HG02884 (cell line): ENCODE data around the gene STUB1.

Experiments used
- ATAC-seq: cut with Tn5 transposase; IDR thresholded peaks from one replicate; pipeline ENCODE4 v1.9.1; 2021; ENCODE audit warnings: mild to moderate bottlenecking, moderate library complexity; ENCODE audit not compliant: unreplicated experiment

Gene STUB1

GRCh38 chr16:679814-680624, at the start of gene STUB1:
TSS of gene STUB1 (plus strand) at chr16:680410. CDS start at chr16:680526, 116 bp downstream.
- peak; percentile 37 for ATAC-seq

DNA sequence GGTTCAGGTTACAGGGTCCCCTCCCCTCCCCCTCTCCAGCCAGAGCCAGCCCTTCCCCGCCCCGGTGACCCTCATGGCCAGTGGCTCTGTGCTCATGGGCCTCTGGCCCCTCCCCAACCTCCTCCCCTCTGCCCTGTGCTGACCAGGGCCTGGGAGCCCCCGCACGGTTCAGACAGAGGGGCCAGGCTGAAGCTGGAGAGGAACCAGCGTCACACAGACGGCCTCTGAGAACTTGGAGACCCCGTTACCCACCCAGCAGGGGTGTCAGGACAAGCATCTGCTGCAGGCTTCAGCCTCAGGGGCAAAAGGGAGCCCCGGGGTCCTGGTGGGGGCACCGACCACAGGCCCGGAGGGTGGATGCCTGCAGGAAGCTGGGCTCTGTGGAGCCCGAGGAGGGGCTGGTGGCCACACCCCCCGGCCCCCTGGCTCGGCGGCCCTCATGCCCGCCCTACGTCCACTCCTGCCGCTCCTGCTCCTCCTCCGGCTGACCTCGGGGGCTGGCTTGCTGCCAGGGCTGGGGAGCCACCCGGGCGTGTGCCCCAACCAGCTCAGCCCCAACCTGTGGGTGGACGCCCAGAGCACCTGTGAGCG, 49.3 kb upstream of the STUB1 start, which contains the start of gene WFIKKN1:
TSS of gene WFIKKN1 (plus strand) at position 171 of the 591 bp plus-strand sequence. CDS start at position 440, 269 bp downstream.
- ATAC-seq = no peak

DNA sequence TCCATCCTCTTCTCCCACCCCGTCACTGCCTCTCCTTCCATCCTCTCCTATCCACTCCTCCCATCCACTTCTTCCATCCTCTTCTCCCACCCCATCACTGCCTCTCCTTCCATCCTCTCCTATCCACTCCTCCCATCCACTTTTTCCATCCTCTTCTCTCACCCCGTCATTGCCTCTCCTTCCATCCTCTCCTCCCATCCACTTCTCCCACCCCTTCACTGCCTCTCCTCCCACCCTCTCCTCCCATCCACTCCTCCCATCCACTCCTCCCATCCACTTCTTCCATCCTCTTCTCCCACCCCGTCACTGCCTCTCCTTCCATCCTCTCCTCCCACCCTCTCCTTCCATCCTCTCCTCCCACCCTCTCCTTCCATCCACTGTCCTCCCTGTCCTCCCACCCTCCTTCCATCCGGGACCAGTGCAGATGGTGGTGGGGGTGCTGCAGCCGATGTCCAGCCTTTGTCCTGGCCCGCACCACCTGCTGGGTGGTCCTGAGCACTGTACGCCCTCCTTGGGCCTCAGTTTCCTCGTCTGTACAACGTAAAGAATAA, 48.3 kb upstream of the STUB1 start:
- ATAC-seq = no peak

GRCh38 chr16:632486-633335, 47.5 kb upstream of the STUB1 start:
- no peak for ATAC-seq

GRCh38 chr16:633336-634050, 46.7 kb upstream of the STUB1 start:
- no peak for ATAC-seq

DNA sequence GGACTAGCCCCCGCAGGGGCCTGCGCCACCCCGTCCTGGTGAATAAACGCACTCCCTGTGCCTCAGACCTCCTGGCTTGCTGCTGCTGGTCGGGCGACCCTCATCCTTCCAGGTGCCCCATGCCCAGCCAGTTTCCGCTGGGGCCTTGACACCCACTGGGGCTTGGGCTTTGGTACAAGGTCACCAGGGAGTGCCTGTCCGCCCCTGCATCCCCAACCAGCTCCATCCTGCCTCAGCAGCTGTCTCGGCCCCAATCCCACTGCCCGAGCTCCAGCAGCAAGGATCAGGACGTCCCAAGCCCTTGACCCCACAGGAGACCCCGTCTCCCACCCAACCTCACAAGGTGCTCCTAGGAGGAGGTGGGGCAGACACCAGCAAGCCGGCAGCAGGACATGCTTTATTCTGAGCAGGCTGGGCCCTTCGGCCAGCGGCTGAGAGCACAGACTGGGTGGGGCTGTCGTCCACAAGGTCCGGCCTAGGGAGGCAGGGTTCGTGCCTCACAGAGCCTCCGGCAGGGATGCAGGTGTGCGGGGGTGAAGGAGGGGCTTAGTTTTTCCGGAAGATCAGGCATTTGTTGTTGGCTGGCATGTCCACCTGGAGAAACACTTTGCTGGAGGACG, 46.0 kb upstream of the STUB1 start:
- ATAC-seq = no peak

- ATAC-seq = no peak
Measured at GRCh38 chr16:634996-635395, 45.2 kb upstream of the STUB1 start.

GRCh38 chr16:635573-636205, 44.5 kb upstream of the STUB1 start:
- peak; percentile 3 for ATAC-seq

DNA sequence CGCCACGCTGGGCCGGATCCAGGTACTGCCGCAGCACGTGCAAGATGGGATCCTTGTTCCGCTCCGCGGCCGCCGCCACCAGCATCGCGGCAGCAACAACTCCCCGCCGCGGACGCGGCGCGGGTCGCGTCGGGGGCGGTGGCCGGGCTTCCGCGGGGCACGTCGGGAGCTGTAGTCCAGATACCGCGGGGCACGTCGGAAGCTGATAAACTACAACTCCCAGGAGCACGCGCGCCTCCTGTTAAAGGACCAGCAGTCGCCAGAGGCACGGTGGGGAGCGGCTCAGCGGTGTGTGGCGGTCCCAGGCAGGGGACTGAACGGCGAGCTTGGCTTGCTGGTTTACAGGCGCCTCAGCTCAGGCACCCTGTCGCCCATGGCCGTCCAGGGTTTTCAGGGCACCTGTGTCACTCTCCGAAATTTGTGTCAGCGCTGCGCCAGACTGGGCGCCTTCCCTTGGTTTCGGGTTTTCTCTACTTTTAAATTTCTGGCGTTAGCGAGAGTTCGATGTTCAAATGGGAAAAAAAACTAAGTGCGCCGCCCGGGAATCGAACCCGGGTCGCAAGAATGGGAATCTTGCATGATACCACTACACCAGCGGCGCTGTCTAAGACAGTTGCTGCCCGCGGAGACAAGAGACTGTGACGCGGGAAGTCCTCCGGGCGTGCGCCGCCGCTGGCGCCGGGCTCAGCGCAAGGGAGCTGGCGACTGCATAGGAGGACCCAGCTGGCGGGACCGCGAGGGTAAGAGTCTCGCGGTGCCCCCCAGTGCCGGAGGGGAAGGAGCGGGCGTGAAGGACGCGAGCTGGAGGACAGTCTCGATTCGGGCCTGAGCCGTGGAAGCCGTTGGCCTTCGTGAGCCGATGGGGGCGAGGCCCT, 43.8 kb upstream of the STUB1 start, which contains the start of gene METTL26:
TSS of gene METTL26 (minus strand) at position 100 of the 875 bp plus-strand sequence. CDS start at position 85, 15 bp downstream.
- ATAC-seq = peak; percentile 56

- ATAC-seq = no peak
Measured at GRCh38 chr16:637081-638018, 42.9 kb upstream of the STUB1 start.

DNA sequence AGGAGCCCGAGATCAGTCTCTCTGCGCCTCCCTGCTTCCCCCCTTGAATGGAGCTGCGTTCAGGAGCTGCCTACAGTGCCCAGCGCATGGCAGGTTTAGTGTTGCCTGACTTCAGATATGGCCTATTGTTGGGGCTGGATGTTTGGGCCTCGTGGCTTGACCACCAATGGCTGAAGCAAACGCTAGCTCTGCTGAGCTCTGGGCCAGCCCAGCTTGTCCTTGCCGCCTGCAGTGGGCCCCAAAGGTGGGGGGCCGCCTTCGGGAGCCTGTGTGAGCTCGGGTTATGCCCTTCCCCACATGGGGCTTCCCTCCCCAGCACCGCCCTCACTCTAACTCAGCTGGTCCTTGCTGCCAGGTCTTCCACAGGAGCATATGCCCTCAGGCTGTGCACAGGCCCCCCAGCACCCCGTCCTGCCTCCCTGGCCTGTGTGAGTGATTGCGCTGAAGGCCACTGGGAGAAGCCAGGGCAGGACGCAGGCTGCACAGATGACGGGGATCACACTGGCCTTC, 42.1 kb upstream of the STUB1 start:
- ATAC-seq = no peak

DNA sequence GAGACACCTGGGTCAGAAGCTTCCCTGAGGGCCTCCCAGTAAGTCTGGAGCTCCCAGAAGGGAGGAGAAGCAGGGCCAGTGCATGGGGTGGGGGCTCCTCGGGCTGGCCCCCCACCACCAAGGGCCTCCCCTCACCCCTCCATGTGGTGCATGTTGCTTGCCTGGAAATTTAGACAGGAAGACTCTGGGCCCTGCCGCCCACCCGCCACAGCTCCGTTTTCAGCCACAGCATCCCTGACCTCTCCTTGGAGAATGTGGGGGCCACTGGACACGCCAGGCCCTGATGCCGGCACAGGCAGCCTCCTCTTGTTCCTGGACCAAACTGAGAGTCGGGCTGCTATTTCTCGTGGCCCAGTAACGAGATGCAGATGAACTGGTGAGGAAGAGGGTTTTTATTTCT, 41.4 kb upstream of the STUB1 start:
- no peak for ATAC-seq

DNA sequence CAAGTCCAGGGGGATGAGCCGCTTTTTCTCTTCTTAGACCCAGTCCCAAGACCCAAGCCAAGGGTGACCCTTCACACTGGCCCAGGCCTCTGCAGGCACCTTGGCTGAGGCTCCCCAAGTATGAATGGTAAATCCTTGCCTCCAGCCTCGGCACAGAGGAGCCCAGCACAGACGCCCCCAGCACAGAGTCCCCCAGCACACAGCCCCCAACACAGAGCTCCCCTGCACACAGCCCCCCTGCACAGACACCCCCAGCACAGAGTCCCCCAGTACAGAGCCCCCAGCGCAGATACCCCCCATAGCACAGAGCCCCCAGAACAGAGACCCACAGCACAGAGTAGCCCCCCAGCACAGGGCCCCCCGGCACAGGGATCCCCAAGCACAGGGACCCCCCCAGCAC, 39.6 kb upstream of the STUB1 start:
- ATAC-seq = no peak

DNA sequence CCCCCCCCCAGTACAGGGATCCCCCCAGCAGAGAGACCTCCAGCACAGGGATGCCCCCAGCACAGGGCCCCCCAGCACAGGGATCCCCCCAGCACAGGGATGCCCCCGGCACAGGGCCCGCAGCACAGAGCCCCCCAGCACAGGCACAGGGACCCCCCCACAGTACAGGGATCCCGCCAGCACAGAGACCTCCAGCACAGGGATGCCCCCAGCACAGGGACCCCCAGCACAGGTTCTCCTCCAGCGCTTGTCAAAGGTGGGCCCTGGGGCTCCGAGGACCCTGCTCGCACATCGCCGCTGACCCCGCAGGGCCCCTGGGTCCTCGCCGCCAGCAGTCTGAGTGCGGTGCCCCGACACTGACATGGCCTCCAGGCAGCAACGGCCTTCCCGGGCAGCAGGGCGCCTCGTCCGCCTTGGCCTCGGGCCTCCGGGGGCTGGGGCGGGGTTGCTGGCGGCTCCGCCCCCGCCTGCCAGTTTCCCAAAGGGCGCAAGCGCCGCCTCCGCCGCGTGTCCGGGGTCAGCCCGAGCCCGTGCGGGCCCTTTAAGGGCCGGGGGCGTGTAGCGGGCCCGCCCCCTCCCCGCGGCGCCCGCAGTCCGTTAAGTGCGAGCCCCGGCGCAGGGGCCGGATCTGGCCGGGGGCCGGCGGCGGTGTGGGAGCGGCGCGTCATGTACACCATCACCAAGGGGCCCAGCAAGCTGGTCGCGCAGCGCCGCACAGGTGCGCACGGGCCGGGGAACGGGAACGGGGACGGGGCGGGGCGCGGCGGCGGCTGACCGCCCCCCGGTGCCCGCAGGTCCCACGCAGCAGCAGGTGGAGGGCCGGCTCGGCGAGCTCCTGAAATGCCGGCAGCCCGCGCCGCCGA, 38.7 kb upstream of the STUB1 start, which contains the start of gene MCRIP2:
TSS of gene MCRIP2 (plus strand) at position 503 of the 863 bp plus-strand sequence. CDS start at position 667, 164 bp downstream.
- ATAC-seq = peak; percentile 48

DNA sequence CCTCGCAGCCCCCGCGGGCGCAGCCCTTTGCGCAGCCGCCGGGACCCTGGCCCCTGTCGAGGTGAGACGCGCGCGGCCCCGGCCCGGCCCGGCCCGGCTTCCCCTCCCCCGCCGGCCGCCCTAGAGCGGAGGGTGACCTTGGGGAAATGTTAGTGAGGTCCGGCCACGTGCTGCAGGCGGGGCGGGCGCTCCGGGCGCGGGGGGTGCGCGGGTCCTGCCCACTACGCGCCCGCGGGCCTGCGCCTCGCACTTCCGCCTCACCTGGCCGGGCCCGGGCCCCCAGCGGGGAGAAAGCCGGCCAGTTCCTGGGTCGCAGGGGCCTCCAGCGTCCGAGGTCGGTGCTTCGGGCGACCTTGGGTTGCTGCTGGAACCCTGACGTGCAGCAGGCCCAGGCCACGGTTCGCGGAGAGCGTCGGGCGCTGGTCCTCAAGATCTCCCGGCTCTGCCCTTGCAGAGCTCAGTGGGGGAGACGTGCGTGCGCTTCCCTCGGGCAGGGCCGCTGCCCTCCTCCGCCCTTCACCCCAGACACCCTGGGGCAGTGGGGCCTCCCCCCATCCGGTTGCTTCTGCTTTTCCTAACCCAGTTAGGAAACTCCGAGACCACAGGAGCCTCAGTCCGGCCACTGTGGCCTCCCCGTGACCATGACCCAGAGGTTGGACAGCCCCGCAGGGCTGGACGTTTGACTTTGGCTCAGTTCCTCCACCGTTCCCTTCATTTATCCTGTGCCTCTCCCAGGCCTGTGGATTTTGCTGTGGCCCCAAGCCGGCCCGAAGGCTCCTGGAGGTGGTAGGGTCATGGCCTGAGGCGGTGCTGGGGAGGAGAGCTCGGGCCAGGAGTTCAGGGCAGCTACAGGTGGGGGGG, 37.8 kb upstream of the STUB1 start:
- peak; percentile 39 for ATAC-seq
